Stimulated activated CD8-positive, alpha-beta memory T cell treated with anti-CD3 and anti-CD28 coated beads, Interleukin-2, amount 100 ng/mL, for 48 hours (primary cell): ENCODE data around the gene KCNH3.
"Not testable (repeated sequence)": the region's sequence is repeated elsewhere in the genome, so short reads cannot be mapped to it uniquely, and the experiment has no call there.

Experiments
- DNase-seq, 2 donors: peaks; one replicate each; pipeline ENCODE4 v3.0.0-alpha.2; 2020; ENCODE audit warnings: low read depth in 2 of 2

The KCNH3 gene

DNA sequence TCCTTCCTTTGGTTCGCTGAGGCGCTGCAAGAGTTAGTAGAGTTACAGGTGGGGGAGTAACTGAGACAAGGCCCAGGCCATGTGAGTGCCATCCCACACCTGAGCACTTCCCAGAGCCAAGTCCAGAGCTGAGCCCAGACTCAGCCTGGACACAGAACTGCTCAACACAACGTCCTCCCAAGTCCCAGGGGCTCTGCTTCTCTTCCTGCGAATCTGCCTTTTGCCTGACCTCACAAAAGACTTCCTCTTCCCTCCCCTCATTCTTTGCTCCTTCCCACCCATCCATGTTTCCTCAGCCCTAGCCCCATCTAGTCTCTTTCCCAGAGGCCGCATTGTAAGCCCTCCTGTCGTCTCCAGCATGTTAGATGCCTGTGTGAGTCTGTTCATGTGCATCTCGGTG is 45.8 kb downstream of the KCNH3 start:
- DNase-seq, result no peak

GRCh38 chr12:49585477-49586459 is 46.9 kb downstream of the KCNH3 start:
- DNase-seq, result no peak

DNA sequence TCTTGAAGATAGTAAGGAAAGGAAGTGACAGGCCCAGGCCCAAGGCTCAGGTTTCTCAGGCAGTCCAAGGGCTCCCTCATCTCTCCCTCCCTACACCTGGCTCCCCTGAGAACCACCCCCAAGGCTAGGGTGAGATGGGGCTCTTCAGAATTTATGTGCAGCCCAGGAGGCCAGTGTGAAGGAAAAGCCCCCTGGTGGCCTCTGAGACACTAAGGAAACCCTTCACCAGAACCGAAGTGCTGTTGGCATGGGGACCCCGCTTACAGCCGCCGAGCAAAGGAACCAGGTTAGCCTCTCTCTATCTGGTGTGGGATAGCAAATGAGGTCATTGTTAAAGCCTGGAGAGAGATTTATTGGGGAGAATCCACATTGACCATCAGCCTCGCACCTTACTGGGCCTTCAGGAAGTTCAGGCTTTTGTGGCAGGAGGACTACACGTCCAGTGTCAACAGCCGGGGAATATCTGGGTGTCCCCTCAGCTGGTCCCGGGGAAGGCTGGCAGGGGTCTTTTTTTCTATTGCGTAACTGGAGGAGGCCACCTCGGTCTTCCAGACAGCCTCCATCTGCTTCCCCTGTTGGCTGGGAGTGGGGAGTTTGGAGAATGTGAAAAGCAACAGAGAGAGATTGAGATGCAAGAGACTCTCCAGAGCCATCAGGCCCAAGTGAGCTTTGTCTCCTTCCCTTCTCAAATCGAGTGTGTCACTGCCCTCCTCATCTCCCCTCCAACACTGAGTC is 48.5 kb downstream of the KCNH3 start:
- no peak for DNase-seq

DNA sequence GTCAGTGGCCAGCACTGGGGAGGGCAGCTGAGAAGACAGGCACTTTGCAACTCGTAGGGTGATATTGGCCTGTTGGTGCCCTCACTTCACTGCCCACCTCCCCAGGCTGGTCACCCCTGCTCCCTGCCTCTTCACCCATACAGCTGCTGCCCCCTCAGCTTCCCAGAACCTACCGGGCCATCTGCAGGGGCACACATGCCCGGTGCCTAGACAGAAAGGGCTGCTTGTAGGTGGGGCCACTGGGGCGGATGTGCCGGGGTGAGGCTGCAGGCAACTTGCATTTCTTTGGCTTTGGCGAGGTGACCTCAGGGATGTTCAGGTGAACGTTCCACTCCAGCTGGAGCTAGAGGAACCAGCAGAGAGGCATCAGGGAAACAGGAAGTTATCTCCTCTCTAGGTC is 49.5 kb downstream of the KCNH3 start:
- no peak for DNase-seq

GRCh38 chr12:49588721-49589516 is 50.1 kb downstream of the KCNH3 start:
- no peak for DNase-seq

- no peak for DNase-seq
Observed at GRCh38 chr12:49598527-49598926, 59.7 kb downstream of the KCNH3 start.

- DNase-seq, result no peak
Observed at GRCh38 chr12:49599961-49600360, 61.1 kb downstream of the KCNH3 start.

DNA sequence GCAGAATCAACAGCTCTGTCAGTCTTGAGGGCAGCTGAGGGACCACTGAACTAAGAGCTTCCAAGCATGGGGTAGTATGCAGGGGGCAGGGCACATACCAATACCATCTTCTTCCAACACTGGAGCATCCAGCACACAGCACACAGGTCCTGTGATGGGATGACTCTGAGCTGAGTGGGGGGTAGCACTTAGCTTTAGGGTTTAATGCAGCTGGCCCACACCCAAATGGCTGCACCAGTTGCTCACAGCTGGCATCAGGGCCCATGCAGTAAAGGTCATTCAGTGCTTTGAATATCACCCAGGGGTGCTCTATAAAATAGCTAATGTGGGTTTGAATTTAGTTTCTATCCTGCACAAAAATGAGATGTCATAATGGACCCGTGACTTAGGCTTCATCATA is 64.9 kb downstream of the KCNH3 start:
- no peak for DNase-seq

DNA sequence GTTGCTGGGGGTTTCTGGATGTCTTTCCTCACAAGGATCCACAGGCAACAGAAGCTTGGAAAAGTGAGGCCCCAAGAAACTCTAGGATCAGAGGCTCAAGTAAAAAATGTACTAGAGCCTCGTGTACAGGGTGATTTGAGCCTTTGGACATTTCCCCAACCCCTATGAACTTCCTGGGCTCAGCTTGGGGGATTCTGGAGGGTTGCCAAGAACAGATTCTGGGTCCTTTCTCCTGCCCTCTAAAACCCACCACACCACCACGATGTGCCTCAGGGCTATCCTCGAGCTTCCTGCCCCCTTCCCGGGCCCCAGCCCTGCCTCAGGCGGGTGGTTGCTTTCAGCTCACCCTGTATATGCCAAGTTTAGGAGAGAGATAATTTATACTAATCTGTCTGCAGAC is 66.0 kb downstream of the KCNH3 start:
- no peak for DNase-seq

DNA sequence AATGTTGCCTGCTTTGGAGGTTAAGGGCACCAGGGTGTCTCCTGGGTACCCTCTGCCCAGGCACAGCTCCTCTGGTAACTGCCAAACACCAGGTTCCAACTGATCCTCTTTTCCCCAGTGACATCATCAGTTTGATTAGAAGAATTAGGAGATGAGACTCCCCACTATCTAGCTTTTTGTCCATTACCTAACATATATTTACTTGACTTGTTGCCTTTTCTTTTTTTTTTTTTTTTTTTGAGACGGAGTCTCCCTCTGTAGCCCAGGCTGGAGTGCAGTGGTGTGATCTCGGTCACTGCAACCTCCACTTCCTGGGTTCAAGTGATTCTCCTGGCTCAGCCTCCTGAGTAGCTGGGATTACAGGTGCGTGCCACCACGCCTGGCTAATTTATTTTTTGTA is 66.7 kb downstream of the KCNH3 start, which contains the start of gene FAM186B:
Gene FAM186B, minus strand, starts transcription at position 101 of the 400 bp plus-strand sequence. CDS start 162 bp downstream, outside the sequence.
- DNase-seq, result not testable (repeated sequence)
